Fibroblast of lung (primary cell): ENCODE results near the gene SLC25A41.

Source experiments
- CTCF ChIP-seq, 2 donors: IDR thresholded peaks in 1 of 2; conservative IDR thresholded peaks in 1 of 2; 1 replicate in 1 of 2; 2 replicates in 1 of 2; pipeline ENCODE4 v1.5.1; 2011 to 2012; ENCODE audit warnings: low read length in 2 of 2, control low read depth in 1 of 2, inconsistent platforms in 1 of 2, low read depth in 1 of 2, mild to moderate bottlenecking in 1 of 2
- EZH2 ChIP-seq: IDR thresholded peaks from 2 replicates; pipeline ENCODE4 v1.5.1; 2012; ENCODE audit warnings: low read length, control low read depth, mild to moderate bottlenecking; ENCODE audit errors: missing control alignments

GRCh38 chr19:6378486-6378885, 55.1 kb downstream of the SLC25A41 start:
- no peak for TF ChIP-seq CTCF (conservative IDR thresholded peaks at IDR 0.05 in 1 of 2, IDR thresholded peaks at IDR 0.05 in 1 of 2; ENCODE audit: low read depth in 1 of 2, low read length in 2 of 2)
- TF ChIP-seq EZH2, result no peak
